ENCODE measurements around the gene PSMG1.
A peak's percentile ranks its signal among the peaks of the same experiment; 100 is the strongest.
"Not testable (repeated sequence)": the region's sequence is repeated elsewhere in the genome, so short reads cannot be mapped to it uniquely, and the experiment has no call there.

PSMG1 gene, protein sequence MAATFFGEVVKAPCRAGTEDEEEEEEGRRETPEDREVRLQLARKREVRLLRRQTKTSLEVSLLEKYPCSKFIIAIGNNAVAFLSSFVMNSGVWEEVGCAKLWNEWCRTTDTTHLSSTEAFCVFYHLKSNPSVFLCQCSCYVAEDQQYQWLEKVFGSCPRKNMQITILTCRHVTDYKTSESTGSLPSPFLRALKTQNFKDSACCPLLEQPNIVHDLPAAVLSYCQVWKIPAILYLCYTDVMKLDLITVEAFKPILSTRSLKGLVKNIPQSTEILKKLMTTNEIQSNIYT

DNA sequence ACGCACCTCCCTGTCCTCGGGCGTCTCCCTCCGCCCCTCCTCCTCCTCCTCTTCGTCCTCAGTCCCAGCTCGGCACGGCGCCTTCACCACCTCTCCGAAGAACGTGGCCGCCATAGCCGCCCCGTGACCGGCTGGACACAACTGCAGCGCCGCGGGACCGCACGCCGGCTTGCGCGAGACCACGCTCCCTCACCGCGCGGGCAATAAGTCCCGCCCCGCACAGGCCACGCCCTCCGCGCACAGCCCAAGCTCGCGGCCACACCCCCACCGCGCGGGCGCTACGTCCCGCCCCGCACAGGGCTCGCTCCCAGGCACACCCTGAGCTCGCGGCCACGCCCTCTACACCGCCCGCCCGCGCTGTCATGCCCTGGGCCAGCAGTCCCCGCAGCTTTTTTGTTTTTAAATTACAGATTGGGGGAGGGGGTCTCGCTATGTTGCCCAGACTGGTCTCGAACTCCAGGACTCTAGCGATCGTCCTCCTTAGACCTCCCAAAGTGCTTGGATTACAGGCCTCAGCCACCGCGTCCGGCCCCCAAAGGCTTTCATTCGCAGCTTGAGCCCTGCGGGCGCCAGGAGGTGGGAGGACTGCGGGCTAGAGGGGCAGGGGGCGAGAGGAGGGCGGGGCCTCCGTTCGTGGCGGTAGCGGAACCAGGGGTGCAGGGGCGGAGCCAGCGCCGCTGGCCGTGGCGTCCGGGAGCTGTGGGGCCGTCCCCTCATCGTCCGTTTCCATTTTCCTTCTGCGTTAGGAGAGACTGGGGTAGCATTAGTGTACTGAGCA lies at the start of gene PSMG1:
PSMG1 (minus strand) TSS at position 180 of the 778 bp plus-strand sequence; CDS start at position 114, 66 bp downstream.
- DNase-seq (ENCODE audit: low spot score) = peak; percentile 48

DNA sequence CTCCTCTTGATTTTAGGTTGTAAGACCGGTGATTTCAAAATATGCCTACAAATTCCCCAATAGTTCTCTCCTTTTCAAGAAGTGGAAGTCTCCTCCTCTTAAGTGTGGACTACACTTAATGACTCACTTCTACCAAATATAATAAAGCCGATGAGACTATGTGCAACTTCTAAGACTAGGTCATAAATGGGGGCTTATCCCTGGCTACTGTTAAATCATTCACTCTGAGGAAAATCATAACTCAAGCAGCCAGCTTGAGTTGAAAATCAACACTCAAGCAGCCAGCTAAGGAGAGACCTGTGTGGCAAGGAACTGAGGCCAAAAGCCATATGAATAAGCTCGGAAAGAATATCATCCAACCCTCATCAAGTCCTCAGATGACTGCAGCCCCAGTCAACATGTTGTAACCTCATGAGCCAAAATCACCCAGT lies 49.6 kb upstream of the PSMG1 start:
- DNase-seq (ENCODE audit: low spot score) = no peak

DNA sequence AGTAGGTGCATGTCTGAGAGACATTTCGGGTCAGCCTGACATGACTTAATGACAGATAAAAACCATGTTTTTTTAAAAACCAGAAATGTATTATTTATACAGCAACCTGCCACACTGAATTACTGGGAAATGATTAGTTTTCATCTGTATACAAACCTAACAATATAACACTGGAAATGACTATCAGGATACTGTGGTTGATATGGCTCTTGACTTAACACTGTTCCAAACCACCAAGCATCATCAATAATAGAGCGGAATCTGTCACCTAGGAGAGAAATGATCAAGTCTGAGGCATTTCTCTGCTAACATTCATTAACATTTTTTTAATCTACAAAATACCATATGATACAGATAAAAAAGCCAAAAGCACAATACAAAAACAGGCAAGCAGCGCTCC lies 41.7 kb upstream of the PSMG1 start:
- DNase-seq (ENCODE audit: low spot score) = no peak

DNA sequence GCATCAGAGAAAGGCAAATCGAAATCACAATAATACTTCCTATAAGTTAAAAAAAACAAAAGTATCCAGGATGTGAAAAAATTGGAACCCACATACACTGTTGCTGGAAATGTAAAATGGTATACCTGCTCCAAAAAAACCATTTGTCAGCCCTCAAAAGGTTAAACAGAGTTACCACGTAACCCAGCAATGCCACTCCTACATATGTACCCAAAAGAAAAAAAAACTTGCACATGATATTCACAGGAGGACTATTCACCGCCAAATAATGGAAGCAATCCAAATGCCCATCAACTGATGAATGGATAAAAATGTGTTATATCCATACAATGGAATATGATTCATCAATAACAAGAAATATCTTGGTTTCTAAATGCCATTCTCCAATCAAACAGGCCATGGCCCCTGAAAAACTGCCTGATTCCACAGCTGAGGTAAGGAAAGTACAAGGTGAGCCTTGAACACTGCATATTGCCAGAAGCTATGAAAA lies 38.8 kb upstream of the PSMG1 start:
- DNase-seq (ENCODE audit: low spot score) = no peak

DNA sequence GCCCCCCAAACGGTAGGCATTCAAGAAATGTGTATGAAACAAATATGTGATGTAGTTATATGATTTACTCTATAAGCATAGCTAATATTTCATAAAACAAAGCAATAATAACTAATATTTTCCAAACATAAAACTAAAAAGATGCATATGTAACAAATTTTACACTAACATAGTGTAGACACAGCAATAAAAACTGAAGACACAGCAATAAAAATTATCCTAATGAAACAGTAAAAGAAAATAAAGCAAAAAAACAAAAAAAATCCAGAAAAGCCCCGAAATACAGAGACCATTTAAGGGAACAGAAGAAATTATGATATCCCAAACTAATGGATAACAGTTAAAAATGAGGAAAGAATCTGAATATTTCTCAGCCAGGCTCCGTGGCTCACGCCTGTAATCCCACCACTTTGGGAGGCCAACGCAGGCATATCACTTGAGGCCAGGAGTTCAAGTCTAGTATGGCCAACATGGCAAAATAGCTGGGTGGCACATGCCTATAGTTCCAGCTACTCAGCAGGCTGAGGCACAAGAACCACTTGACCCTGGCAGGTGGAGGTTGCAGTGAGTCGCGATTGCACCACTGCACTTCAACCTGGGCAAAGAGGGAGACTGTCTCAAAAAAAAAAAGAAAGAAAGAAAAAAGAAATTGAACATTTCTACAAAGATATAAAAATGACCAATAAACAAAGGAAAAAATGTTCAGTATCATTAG lies 38.2 kb upstream of the PSMG1 start:
- DNase-seq (ENCODE audit: low spot score) = no peak

DNA sequence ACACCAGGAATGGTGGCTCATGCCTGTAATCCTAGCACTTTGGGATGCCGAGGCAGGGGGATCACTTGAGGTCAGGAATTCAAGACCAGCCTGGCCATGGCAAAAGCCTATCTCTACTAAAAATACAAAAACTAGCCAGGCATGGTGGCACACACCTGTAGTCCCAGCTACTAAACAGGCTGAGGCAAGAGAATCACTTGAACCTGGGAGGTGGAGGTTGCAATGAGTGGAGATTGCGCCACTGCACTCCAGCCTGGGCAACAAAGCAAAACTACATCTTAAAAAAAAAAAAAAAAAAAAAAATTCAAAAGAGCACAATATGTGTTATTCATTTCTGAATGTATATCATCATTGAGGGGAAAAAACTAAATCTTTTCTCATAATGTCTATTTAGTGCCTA lies 37.6 kb upstream of the PSMG1 start:
- not testable (repeated sequence) for DNase-seq (ENCODE audit: low spot score)

DNA sequence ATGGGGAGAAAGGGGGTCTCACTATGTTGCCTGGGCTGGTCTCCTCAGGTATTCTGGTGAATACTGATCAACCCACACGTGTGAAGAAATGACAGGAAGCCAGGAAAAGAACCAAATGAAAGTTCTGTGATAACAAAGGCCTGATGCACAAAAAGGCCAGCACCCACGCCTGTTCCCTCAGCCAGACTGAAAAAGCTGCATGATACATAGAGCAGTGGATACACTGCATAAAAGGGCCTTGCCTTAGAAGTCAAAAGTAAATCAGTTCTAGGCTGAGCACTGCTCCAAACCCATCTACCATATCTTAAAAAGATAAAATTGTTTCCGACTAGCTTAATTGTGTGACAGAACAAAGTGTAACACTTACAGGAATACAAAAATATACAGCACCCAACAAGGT lies 36.9 kb upstream of the PSMG1 start:
- DNase-seq (ENCODE audit: low spot score) = no peak

DNA sequence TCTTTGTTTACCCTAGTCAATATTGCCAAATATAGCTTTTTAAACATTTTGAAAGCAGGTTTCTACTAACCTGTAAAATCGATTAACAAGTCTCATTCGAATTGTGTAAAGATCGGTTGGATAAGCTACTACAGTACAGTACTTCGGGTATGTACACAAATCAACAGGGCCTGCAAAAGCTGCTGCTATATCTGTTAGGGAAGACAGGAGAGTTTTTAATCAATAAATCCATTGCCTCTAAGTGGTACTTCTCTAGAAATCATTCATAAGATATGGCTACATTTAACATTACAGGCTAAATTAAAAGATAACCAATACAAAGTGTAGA lies 34.8 kb upstream of the PSMG1 start:
- DNase-seq (ENCODE audit: low spot score) = no peak

DNA sequence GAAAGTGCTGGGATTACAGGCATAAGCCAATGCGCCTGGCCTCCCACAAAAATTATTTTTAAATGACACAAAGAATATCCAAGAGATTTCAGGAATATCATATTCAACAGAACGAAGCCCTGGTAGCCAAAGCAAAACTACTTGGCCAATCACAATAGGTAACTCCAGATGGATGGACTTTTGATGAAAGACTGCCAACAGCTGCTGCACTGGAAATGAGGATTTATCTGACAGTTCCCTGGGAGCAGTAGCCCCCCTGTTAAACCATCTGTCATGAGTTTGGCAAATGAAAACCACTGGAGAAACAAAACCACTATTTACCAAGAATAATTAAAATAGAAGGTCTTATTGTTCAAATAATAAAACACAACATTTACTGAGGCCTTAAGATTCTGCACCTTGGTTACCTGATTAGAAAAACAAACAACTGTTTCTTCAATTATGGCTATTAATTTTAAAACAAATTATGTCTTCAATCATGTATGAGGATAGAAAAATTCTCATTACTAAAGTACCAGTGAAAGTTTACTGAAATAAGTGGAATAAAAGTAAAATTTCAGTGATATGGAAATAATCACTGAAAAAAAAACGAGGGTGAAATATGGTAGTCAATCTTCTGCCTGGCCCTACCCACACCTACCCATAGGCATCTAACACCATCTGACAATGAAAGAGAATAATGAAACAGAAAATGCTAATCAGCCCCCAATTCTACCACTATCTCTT lies 34.3 kb upstream of the PSMG1 start:
- no peak for DNase-seq (ENCODE audit: low spot score)

DNA sequence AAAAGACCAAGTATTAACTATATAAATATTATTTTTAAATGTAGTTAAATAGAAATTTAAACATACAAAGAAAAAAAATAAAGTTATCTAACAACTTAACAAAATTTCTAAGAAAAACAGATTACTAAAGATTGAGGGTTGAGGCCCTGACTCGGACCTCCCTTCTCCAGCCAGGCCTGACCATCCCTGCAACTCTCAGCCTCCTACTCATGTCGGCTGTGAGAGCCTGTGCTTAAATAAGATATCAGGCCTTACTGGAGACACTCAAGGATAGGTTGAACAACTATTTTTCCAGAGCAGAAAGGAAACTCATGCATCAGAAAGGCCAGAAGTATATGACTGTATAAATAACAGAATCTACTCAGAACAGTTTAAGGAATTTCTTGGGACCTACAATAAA lies 33.0 kb upstream of the PSMG1 start:
- no peak for DNase-seq (ENCODE audit: low spot score)

DNA sequence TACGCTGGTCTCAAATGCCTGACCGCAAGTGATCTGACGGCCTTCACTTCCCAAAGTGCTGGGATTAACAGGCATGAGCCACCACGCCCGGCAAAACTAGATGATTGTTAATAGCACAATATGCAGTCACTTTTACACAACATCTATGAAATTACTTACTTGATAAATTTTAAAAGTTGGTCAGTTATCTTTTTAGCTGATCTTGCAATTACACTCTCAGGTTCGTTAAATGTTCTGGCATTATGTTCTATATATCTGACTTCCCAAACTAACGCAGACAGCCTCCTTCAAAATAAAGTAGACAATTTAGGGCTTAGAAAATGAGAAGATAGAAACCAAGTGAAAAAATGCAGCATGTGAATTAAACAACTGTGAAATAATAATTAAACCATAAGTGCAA lies 31.8 kb upstream of the PSMG1 start:
- DNase-seq (ENCODE audit: low spot score) = no peak

DNA sequence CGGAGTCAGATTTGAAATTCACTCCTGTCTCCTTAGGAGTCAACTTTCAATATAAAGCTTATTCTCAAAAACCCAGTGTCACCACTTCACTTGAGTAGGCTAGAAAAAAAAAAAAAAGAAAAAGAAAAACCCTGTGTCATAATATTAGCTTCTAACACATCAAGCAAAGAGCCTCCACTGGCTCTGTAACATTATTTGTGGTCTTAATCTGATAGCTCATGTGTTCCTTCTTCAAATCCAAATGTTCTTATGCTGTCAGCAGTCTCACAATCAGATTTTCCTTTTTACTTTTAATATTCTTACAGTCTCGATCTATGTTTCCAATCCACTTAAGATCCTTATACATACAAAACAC lies 26.1 kb upstream of the PSMG1 start:
- DNase-seq (ENCODE audit: low spot score) = no peak

DNA sequence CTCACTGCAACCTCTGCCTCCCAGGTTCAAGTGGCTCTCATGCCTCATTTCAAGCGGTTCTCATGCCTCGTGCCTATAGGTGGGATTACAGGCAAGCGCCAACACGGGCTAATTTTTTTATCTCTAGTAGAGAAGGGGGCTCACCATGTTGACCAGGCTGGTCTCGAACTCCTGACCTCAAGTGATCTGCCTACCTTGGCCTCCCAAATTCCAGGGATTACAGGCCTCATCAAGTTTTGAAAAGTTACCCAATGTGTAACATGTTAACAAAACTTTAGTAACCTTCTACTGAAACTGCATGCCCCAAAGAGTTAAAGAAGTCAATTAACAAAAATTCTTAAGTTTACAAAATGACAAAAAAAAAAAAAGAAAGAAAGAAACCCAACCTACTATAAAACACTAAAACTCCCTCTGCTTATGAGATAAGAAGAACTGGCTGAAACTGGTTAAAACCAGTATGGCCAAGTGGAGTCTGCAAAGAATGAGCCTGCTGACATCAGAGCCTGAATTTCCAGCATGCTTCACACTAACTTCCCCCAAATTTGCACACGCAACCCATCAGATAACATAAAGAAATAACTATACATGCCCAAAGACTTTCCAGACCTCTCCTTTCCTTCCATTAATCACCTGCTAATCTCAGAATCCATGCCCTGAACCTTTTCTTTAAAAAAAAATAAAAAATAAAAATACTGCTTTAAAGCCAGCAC lies 25.5 kb upstream of the PSMG1 start:
- DNase-seq (ENCODE audit: low spot score) = no peak

DNA sequence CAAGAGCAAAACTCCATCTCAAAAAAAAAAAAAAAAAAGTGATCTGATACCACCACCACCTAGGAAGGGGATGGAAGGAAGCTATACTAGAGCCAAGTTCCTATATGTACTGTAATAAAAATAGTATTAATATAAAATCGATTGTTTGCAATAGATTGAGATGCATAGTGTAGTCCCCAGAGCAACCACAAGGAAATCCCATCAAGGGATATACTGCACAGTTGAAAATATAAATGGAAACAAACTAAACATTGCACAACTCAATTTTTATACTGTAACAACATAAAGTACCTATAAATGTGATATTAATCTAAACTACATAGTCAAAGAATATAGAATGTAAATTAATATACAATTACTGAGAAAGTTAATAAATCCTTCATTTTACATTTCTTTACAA lies 20.9 kb upstream of the PSMG1 start:
- no peak for DNase-seq (ENCODE audit: low spot score)

DNA sequence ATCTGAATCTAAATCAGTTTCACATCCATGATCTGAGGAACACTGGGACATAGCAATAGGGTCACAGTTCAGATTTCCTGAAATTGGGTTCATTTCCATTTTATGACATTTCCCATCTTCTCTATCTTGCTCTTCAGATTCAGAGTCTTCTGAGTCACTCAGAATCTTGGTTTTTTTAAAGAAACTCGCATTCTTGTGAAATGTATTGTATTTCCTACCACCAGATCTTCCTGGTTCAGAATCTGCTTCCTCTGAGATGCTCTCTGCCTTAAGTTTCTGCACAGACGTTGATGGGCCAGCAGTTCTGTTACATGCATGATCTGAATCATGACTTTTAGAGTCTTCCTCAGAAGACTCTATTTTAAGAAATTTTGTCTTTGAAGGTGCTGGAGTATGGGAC lies 15.5 kb upstream of the PSMG1 start:
- DNase-seq (ENCODE audit: low spot score) = no peak

DNA sequence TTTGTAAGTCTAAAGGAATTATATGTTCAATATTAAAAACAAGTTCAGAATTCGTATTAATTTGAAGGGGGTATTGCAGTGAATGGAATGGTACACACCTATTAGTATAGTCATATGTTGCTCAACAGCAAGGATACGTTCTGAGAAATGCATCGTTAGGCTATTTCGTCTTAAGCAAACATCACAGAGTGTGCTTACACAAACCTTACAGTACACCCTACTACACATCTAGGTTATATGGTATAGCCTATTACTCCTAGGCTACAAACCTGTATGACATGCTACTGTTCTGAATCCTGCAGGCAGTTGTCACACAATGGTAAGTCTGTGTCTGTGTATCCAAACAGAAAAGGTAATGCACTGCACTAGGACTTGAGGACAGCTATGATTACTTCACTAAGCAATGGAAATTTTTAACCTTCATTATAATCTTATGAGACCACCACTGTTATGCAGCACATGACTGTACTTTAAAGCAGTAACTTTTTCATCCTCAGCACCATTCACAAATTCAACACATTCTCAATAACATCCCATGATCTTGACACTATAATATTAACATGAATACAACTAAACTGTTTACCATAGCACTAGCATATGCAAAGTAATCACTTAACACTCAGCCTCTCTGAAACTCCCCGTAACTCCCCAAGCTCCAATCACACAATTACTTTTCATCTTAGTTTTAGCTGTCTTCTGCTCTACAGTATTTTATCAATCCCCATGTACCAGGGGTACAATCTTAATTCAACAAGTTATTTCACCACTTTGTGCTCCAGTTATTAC lies 14.4 kb upstream of the PSMG1 start:
- no peak for DNase-seq (ENCODE audit: low spot score)

DNA sequence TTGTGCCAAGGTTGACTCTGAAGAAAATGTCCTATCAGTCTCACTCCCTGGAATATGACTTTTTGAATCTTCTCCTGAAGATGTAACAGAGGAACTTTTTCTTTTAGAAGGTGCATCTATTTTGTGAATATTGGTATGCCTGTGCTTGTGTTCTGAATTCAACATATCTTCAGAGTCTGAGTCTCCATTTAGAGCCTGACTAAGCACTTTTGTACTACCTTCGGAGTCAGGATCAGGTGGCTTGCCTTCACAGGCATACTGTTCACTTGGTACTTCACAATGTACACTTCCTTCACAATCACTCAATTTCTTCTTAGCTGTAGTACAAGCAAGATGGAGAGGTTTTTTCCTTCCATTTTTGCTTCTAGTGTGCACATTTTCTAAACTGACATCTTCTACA lies 13.6 kb upstream of the PSMG1 start:
- DNase-seq (ENCODE audit: low spot score) = no peak

DNA sequence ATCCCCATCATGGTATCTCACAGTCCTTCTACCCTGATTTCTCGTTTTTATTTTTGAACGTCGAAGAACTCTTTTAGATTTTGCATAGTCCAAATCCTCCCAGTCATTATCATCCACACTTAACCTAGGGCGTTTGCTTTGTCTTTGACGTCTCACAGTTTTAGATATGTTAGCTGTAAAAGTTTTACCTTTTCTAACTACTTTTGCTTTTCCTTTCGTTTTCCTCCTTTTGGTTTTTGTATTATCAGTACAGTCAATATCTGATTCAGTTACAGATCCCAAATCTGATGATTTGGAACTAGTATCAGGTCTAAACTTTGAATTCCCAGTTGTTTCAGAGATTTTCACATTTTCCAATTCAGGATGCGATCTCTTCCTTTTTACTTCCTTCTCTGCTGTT lies 13.1 kb upstream of the PSMG1 start:
- DNase-seq (ENCODE audit: low spot score) = no peak

DNA sequence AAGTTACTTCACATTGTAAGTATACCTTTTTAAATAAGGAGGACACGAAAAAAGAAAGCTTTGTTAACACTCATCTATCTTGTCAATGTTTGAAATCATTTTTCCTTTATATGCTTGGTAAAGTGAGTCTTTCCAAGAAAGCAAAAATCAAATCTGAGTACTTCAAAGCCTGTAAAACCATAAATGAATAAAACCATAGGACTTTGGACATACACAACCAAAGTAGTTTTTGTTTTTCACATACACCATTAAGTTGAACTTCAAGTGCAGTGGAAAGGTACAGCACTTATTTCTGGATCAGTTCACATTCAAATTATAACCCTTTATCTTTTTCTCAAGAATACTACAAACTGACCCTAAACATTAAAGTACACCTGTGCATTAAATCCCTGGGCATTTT lies 10.1 kb upstream of the PSMG1 start:
- no peak for DNase-seq (ENCODE audit: low spot score)

DNA sequence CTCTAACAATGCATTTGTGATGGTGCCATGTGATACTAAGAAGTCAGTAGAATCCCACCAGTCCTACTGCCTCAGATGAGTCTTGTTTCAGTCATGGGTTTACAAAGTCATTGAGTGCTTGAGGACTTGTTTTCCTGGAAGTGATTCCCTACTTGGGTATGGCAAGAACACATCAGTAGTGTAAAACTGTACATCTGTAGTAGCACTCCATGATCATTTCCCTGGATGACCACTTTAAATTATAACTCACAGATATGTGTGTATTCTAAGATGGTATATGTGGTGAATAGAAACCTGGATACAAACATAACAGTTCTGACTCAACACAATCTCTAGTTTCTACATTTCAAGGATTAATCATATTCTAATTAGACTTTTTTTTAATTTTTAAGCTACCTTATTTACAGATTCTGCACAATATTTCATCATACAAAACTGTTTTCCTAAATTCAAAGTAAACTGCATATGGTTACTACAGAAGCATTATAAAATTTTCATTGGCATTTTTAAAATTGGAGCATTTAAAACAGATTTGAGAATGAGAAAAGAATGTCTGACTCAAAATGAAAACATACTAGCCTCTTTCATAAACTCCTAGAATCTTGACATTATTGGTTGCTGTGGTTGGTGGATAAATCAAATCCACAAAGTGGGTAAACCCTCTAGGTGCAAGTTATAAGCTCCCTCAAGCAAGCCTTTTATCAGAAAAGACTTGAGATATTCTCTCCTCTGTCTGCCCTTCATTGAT lies 6.8 kb upstream of the PSMG1 start:
- no peak for DNase-seq (ENCODE audit: low spot score)
